Prostate gland (tissue), 2 donors: ENCODE measurements around the gene MCEMP1.

Experiments used
- CTCF ChIP-seq, 4 experiments: fragments of 200-600 bp in 2 of 4; fragments of 450-650 bp in 2 of 4; sonication (generic) in 2 of 4; IDR thresholded peaks; 1 replicate in 3 of 4; 2 replicates in 1 of 4; pipeline ENCODE4 v1.5.1; 2016 to 2019; ENCODE audit warnings: antibody characterized with exemption in 4 of 4, mild to moderate bottlenecking in 2 of 4, moderate library complexity in 2 of 4
- POLR2A ChIP-seq: fragments of 450-650 bp; IDR thresholded peaks from one replicate; pipeline ENCODE4 v1.6.1; 2016; ENCODE audit warnings: antibody characterized with exemption, mild to moderate bottlenecking
- POLR2AphosphoS5 ChIP-seq: sonication (generic); formaldehyde crosslinking; IDR thresholded peaks from one replicate; pipeline ENCODE4 v1.6.1; 2017; ENCODE audit warnings: antibody characterized with exemption

- TF ChIP-seq CTCF (IDR thresholded peaks at IDR 0.05) (peak in 2 of 4 experiments; percentile 6 to 13), POLR2A (peak; percentile 50), POLR2AphosphoS5 (peak; percentile 99)
Measured at GRCh38 chr19:7629347-7630054, 47.4 kb upstream of the MCEMP1 start, which contains the start of the genes PET100 and XAB2.
